ENCODE data around the gene SEMA4D.

GRCh38 chr9:89471390-89471789 lies 26.5 kb downstream of the SEMA4D start:
- TF ChIP-seq CTCF (IDR thresholded peaks at IDR 0.05) = no peak
- TF ChIP-seq ZFX (IDR thresholded peaks at IDR 0.05; ENCODE audit: borderline replicate concordance) = no peak
